GM06990 (cell line): Measurements from ENCODE around the gene SRGAP3.
A peak's percentile ranks its signal among the peaks of the same experiment; 100 is the strongest.

Experiments used
- DNase-seq: peaks from one replicate; pipeline ENCODE4 v3.0.0-alpha.2; 2011; ENCODE audit not compliant: insufficient read length; ENCODE audit errors: extremely low read depth
- H3K27me3 ChIP-seq: replicated peaks from 2 replicates; pipeline ENCODE4 v1.6.0; 2011; ENCODE audit warnings: low read length; ENCODE audit not compliant: control insufficient read depth, insufficient read depth
- H3K36me3 ChIP-seq: 2 replicates; pipeline ENCODE4 v1.5.1; 2011; ENCODE audit warnings: low read length; ENCODE audit not compliant: control insufficient read depth, insufficient read depth
- H3K4me3 ChIP-seq: replicated peaks from 2 replicates; pipeline ENCODE4 v1.5.1; 2011; ENCODE audit warnings: low read depth, mild to moderate bottlenecking, control low read depth, low read length
- CTCF ChIP-seq: IDR thresholded peaks from 2 replicates; pipeline ENCODE4 v1.5.1; 2011; ENCODE audit warnings: low read length, control low read depth, mild to moderate bottlenecking, inconsistent platforms; ENCODE audit not compliant: insufficient read depth, poor library complexity, severe bottlenecking

The SRGAP3 gene

DNA sequence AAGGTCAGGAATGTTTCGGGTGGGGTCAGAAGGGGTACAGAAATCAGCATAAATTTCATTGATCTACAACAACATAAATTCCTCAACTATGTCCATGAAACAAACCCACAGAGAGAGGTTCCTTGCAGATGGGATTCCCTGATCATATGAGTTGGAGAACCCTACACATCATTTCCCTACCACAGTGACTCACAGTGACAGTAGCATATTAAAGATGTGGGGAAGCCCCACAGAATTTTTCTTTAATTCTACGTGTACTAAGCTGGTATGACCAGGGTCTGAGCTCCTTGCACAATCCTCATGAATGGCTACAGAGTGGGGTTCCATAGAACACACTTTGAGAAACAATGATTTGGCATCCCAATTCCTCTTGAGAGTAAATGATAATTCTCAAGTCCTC, 169.3 kb downstream of the SRGAP3 start:
- no peaks in the 10 kb centered on the region for H3K27me3 ChIP-seq
- H3K4me3 ChIP-seq: no peak overlapping the region
- TF ChIP-seq CTCF: no peak
- no peaks in the 10 kb centered on the region; the same call in 1 of the 2 replicates for H3K36me3 ChIP-seq
- DNase-seq: no peak

DNA sequence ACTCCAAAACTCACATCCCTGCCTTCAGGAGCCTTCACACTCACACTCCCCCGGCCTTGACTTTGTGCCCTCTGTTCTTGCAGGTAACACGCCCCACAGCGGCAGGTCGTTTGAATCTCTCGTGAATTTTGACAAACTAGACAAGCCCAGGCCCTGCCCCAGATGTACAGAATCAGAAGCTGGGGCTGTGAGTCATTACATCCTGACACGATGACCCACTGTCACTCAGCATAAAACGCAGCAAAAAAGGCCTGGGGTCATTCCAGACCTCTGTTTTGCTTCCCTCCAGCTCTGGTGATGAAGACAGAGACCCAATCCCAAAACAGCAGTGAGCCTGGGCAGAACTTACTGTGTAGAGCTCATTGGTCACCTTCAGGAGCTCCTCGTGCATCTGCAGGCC, 169.8 kb downstream of the SRGAP3 start:
- Histone ChIP-seq H3K4me3 (no peak overlapping the region), H3K36me3 (no peaks in the 10 kb centered on the region), H3K27me3 (no peaks in the 10 kb centered on the region)
- DNase-seq: no peak
- TF ChIP-seq CTCF: no peak

GRCh38 chr3:9078561-9079240, 170.7 kb downstream of the SRGAP3 start:
- no peaks in the 10 kb centered on the region for H3K36me3 ChIP-seq
- H3K4me3 ChIP-seq: no peak overlapping the region
- H3K27me3 ChIP-seq: no peaks in the 10 kb centered on the region
- peak; percentile 44 for TF ChIP-seq CTCF
- no peak for DNase-seq

DNA sequence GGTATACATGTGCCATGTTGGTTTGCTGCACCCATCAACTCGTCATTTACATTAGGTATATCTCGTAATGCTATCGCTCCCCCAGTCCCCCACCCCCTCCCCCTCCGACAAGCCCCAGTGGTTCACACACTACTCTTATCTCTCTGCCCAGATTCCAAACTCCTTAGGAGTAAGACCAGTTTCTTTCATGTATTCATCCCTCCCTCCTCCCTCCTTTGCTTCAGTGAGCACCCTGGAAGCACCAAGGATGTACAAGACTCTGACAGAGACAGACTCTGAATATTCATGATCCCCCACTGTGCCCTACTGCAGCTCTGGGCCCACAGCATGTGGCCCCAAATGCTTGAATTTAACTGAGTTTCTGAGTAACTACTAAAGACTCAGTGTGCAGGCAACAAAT, 172.4 kb downstream of the SRGAP3 start:
- Histone ChIP-seq H3K36me3 (no peaks in the 10 kb centered on the region), H3K27me3 (no peaks in the 10 kb centered on the region), H3K4me3 (no peak overlapping the region)
- DNase-seq: no peak
- no peak for TF ChIP-seq CTCF

DNA sequence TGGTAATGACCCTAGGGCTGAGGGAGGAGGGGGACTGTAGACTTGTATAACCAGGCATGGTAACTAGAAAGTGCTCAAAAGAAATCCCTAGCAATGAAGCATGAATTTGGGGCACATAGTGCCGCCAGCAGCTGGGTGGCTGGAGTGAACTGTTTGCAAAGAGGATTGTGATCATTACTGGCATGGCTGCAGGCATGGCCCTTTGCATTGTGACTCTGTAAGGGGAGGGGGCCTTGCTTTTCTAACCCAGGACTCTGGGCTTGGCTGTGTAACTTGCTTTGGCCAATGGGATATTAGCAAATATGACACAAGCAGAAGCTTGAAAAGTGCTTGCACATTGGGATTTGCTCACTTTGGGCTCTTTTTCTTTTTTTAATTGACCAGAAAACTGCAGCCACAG, 173.7 kb downstream of the SRGAP3 start:
- DNase-seq: no peak
- no peak for TF ChIP-seq CTCF
- no peaks in the 10 kb centered on the region for H3K27me3 ChIP-seq
- H3K36me3 ChIP-seq: no peaks in the 10 kb centered on the region
- H3K4me3 ChIP-seq: no peak overlapping the region

DNA sequence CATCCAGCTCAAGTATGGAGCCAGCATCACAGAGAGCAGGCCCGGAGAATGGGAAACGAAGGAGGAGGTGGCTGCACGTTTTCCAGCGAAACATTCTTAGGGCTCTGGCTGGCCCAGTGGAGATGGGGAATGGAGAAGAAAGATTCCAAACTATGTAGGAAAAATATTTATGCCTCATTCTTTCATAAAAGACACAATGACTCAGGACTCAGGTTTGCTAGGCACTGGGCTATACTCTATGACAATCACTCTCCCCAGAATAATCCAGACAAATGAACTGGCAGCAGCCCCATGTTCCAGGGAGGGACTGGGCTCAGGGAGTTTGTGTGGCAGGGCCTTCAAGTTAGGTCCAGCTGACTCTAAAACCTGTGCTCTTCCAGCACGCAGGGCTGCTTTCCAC, 175.4 kb downstream of the SRGAP3 start:
- Histone ChIP-seq H3K4me3 (no peak overlapping the region), H3K36me3 (no peaks in the 10 kb centered on the region), H3K27me3 (no peaks in the 10 kb centered on the region)
- no peak for DNase-seq
- TF ChIP-seq CTCF: no peak
